Measurements from ENCODE around the gene XRCC3.

XRCC3 gene

DNA sequence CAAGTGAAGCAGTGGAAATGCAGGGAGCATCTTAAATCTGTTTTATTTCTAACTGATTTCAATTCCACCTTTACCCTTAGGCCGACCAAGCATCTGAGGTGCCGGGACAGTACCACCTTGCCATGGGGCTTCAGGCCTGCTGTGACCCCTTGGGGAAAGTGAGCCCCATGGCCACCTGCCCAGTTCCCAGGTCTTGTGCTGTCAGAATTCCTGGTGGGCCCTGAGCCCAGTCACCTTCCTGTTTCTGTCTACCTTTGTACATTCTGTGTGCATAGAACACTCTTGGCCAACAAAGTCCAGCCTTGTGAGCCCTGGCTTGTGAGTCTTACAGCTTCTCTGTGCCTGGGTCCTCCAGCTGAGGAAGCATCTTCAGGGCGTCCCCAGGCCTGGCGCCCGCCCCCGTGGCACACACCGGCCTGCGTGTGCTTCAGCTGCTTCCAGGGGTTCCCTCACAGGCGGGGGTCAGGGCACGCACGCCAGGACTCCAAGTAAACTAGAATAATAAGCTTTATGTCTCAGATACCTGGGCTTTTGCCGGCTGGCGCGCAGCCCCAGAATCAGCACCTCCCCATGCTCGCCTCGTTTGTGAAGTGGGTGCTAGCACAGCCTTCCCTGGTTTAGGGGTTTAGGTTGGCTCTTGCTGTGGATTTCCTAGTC lies 10.6 kb upstream of the XRCC3 start:
- DNase-seq (ENCODE audit: low spot score): no peak

DNA sequence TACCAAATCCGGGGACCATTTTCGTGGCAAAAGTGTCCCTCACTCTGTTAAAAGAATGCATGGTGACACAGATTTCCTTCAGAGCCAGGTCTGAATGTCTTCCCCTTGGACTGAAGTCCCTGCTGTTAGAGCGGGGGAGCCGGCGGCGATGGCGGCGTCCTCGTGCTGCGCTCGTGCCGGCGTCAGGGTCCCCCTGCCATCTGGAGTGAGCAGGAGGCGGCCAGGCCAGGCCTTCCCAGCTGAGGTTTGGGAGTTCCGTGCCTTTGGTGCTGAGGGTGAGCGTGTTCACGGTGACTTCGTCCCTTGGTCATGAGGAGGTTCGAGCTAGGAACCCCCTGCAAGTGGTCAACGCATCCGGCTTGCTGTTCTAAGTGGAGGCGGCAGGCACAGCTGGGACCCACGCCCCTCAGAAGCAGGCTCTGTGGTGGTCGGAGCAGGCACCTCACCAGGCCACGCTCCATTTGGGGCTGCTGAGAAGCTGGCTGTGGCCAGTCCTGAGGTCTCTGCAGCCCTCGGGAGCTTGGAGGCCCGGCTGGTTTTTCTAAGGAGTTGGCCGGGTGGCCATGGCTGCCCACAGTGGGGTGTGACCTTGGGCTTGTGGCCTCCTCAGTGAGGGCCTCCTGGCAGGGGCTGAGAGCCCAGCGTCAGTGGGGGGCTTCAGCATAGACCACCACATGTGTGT lies 9.9 kb upstream of the XRCC3 start:
- no peak for DNase-seq (ENCODE audit: low spot score)

DNA sequence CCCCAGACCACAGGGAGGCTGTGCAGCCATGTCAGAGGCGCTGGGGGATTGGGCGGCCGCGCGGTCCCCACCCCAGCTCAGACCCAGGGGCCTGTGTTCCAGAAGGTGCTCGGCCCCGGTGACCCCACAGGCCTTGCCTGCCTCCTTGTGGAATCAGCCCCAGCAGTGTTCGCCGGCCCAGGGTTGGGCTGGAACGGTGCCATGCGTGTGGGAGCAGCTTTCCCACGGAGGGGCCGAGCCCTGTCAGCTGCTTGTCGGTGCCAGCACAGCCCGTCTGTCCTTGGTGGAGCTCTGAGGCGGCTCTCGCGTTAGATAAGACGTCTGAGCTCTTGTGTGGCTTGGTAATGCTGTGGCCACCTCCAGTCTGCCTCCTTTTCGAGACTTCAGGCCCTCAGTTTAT lies 8.9 kb upstream of the XRCC3 start:
- no peak for DNase-seq (ENCODE audit: low spot score)

DNA sequence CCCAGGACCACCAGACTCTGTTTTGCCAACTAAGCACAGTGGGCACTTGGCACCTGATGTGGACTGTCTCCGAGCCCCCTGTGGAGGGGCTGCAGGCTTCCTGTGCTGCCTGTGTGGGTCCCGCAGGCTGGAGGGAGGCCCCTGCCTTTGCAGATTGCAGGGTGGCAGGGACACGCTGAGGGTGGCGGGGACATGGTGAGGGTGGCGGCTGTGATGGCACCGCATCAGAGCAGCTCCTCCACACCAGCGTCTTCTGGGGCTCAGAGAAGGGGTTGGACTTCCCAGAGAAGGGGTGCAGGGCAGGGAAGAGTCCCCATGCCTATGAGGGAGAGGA lies 8.5 kb upstream of the XRCC3 start:
- DNase-seq (ENCODE audit: low spot score): no peak

DNA sequence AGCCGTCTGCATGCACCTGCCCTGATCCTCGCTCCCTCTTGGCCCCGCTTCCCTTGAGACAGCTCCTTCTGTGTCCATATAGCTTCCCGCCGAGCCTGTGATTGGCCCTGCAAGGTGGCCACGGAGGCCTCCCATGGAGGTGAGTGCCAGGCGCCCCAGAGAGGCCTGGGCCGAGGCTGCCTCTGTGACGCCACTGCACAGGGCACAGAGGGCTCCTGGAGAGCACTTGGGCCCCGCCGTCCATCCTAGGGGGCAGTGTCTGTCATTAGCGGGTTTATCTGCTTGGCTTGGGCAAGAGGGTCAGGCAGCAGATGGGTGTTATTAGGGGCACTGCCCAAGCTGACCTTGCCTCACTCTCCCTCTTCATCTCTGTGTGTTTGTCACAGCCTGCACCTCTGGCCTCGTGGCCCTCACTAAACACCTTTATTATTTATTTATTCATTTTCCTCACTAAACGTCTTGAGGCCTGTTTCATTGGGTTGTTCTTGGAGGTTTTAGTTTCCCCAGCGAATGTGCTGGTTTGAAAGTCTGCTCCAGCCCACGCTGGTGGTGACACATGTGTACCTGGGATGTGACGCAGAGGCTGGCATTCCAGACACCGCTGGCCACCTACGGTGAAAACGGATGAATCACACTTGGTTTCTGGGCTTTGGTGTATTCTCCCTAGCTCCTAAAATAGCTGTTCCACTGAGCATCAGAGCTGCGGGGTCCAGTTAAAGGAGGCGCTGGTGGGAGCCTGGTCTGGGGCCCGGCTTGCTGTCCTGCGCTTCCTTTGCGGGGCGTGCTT lies 6.3 kb upstream of the XRCC3 start:
- DNase-seq (ENCODE audit: low spot score): no peak

DNA sequence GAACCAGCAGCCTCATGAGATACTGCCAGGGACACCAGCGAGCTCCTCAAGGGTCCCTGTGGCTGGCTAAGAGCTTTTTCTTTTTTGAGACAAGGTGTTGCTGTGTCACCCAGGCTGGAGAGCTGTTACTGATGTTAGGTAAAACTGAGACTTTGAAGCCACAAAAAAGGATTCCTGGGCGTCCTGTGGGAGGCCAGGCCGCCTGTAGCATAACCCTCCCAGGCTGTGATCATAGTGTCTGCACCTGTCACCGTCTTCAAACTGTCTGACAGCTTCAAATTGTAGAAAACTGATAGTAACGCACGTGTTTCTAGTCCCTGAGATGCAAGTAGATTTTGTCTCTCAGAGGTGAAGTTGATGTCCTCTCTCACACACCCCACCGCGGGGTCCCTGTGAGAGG lies 4.5 kb upstream of the XRCC3 start:
- no peak for DNase-seq (ENCODE audit: low spot score)

DNA sequence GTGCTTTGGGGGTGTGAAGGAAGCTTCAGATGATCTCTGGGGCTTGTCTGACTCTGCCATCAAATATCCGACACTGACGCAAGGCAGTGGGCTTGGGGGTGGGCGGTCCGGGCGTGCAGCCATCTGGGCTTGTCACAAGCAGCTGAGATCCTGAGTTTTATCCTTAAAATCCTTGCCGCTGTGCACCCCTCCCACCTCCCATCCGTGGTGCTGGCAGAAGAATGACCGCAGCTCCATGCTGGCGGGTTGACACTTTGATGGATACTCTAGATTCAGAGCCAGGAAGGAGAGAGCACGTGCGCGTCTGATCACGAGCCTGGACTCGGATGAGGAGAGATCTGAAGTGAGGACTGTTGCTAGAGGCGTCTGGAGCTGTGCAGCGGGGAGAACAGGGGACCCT lies 3.3 kb upstream of the XRCC3 start:
- no peak for DNase-seq (ENCODE audit: low spot score)

DNA sequence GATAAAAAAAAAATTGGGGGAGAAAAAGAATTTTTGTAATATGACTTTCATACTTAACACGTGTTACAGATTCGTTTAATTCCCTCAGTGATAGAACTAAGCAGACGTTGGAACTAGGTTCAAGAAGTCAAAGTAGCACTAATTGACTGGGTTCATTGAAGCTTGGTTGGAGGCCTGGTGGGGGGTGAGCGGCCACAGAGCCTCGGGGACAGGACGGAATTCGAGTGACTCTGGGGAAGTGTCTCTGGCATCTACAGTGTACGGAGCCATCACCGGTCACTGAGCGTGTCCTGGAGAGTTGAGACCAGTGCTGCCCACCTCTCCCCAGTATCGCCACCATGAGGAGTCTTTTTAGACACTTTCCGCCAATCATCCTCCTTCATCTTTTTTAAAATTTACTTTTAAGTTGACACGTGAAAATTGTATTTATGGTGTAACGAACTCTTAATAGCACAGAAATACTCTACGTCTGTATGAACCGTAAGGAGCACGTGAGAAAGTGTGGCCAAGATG lies 1.7 kb upstream of the XRCC3 start:
- no peak for DNase-seq (ENCODE audit: low spot score)

DNA sequence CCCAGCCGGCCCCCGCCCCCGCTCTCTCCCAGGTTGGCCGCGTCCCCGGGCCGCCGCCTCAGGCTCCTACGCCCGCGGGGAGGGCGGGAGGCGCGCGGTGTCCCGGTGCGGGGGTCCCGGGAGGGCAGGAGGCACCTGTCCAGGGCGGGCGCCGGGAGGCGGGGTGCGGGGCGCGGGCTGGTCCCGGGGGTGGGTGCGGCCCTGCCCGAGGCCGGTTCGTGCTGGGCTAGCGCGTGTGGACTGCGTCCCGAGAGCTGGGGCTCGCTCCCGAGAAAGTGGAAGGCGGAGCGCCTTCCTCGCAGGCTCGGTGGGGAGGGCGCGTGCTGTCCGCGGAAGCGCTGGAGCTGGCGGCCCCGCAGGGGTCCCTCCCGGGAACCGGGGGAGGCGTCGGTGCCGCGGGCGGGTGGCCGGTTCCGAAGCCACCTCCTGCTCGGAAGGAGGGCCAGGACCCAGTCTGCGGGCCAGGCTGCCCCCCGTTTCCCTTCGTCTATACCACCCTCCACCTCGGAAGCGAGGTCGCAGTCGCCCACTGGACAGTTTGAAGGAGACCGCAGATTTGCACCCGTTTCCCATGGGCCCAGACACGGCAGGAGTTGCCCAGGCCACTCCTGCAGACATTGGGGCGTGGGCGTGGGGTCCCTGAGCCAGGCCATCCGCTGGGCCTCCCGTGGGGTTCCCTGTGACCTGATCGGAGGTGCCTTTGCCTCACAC lies 995 bp upstream of the XRCC3 start:
- DNase-seq (ENCODE audit: low spot score): peak; percentile 45

DNA sequence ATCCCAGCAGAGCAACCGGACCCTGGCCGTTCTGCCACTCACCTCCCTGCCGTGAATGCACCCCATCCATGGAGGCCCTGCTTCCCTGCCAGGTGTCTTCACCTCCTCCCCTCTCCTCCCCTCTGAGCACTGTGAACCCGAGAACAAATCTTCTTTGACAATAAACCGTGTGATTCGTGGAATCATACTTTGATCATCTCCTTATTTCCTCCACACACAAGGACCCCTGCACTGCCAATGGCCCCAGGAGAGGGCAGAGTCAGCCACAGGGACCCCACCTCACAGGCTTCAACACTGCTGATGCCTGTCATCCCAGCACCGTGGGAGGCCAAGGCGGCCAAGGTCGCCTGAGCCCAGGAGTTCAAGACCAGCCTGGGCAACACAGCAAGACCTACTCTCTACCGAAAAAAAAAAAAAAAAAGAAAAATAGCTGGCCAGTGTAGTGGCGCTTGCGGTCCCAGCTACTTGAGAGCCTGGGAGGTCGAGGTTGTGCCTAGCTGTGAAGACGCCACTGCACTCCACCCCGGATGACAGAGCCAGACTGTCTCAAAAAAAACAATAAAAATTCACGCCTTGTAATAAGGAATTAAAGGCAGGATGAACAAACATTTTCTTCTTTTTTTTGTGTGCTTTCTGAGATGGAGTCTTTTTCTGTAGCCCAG lies 1.1 kb downstream of the XRCC3 start:
- no peak for DNase-seq (ENCODE audit: low spot score)

DNA sequence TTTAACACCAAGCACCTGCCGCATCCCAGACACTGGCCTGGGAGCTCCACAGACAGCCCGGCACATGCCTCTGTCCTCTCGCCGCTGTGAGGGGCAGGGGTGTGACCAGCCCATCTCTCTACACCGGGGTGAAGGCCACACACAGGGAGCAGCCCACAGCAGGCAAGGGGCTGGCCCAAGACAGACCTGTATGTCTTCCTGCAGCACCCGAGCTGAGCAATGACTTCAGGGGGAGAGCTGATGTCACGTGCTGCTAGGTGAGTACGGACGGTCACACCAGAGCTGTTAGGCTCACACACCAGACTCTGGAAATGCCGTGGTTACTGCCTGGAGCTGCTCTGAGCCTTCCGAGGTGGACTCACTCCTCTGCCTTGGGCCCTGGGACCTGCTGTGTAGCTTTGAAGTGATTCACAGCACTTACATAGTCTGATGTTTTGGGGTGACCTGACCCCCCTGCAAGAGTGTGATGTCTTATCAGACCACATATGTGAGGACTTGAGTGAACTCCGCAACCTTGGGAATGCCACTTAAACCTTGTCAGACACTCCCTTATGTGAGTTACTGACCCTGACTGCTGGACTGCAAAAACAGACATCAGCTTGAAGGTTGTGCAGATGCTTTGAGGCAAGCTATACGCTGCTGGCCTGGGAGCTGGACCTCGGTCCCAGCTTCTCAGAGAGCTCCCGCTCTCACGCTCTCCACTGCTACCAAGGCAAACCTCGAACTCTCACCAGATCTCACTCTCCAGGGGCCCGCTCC lies 1.8 kb downstream of the XRCC3 start:
- DNase-seq (ENCODE audit: low spot score): no peak

DNA sequence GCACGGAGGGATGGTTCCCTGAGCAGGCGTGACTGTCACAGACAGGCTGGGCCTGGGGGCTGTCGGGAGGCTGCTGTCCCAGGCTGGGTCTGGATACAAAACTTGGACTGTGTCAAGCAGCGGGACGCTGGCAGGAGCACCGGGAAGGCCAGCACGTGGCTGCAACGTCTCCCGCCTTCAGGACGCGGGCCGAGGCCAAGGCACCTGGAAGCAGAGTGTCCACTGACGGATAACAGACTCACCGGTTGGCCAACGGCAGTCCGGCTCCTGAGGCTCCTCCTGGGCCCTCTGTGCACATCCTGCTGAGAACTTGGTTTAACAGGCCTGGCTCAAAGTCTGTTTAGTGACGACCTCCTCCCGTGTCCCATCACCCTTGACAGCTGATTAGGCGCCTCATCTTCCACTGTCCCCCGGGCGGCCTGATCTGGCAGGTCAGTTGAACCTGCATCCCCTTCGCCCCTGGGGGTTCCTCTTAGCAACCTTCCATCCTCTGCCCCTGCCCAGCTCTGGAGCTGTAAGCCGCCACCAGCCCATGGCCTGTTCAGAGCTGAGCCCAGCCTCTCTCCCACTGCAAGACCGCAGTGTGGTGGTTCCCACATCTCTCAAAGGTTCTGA lies 2.5 kb downstream of the XRCC3 start:
- DNase-seq (ENCODE audit: low spot score): no peak

DNA sequence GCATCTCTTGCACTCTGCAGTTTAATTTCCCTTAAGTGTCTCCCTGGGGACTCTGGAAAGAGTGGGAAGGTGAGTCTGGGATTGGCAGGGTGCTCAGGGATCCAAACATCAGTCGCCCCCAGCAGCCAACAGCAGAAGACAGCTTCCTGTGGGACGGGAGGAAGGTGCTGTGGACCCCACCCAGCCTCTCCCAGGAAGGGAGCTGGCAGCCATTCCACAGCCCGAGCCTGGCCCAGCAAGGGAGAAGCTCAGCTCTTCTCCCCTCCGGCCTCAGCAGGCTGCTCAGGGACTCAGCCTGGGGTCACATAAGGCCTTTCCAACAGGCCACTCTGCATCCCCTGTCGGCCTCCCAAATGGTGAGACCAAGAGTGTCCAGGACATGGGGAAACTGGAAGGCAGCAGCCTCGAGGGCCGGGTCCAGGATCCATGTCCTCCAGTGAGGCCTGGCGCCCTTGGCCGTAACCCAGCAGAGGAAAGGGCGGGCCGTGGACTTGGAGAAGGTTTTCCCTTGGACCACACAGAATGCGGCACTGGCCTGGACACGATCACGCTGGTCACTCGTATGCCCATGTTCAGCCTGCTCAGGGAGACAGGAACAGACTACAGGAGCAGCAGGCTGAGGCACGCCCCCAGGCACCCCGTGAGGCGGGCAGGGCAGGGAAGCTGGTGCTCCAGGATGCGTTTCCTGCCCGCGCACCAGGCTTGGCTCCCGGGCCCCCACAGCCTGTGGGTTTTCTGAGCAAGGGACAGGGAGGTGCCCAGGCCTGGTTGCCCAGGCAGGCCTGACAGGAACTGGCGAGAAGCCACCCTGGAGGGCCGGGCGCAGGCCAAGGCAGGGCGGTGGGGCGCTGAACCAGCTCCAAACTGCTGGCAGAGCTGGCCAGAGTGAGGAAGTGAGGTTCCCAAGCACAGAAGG lies 3.5 kb downstream of the XRCC3 start:
- DNase-seq (ENCODE audit: low spot score): no peak

DNA sequence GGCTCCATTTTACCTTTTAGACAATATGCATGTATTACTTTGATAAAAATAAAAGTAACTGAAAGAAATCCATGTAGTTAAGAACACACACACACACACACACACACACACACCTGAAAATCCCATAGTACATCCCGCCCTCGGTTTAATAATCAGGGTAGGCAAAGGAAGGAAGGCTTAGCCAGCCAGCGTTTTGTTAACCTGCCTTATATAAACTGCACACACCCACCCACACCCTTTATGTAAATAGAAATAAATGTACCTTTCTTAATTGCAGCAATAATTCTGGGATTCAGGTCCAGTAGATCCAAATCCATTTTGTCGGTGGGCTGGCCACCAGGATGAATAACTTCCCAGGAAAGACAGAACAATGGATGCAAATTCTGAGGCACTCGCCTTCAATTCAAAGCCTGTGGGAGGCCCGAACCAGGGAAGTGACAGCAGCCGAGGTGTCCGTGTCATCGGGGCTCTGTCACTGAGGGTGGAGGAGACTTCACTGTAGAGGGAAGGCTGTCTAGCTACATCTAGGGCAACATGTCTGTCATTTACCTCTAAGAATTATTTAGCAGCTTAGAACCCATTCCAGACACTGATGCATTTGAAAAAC lies 4.4 kb downstream of the XRCC3 start:
- DNase-seq (ENCODE audit: low spot score): no peak

DNA sequence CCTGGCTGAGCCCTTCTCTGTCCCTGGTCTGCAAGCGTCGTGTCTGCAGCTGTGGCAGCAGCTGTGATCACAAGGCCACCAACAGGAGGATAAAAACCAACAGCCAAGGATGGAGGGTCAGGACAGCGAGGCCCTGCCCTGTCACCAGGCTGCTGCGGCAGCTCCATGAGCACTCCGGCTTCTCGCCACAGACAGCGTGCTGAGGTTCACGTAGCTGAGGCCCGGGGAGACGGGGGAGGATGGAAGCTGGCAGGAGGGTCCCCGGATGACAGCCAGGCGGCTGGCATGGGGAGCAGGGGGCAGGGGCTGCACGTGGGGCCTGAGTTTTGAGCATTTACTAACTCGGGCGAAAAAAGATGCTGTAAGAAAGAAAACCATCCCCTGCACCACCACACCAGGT lies 5.4 kb downstream of the XRCC3 start:
- no peak for DNase-seq (ENCODE audit: low spot score)

DNA sequence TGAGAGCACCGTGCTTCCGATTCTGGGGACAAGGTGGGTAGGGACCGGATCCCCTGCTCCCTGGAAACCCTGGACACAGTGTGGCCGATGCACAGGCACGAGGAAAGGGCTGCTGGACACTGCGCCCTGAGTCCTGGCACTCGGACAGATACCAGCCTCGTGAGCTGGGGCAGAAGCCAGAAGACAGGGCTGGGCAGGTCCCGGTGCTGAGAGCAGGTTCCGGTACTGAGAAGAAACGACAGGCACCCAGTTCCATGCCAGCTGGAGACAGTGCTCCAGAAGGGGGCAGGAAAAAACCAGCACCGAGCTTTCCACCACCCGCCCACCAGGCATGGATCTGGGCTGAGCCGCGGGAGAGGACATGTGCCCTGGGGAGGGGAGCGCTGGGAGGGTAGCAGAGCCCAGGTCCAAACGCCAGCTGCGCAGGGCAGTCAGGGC lies 6.5 kb downstream of the XRCC3 start:
- no peak for DNase-seq (ENCODE audit: low spot score)

DNA sequence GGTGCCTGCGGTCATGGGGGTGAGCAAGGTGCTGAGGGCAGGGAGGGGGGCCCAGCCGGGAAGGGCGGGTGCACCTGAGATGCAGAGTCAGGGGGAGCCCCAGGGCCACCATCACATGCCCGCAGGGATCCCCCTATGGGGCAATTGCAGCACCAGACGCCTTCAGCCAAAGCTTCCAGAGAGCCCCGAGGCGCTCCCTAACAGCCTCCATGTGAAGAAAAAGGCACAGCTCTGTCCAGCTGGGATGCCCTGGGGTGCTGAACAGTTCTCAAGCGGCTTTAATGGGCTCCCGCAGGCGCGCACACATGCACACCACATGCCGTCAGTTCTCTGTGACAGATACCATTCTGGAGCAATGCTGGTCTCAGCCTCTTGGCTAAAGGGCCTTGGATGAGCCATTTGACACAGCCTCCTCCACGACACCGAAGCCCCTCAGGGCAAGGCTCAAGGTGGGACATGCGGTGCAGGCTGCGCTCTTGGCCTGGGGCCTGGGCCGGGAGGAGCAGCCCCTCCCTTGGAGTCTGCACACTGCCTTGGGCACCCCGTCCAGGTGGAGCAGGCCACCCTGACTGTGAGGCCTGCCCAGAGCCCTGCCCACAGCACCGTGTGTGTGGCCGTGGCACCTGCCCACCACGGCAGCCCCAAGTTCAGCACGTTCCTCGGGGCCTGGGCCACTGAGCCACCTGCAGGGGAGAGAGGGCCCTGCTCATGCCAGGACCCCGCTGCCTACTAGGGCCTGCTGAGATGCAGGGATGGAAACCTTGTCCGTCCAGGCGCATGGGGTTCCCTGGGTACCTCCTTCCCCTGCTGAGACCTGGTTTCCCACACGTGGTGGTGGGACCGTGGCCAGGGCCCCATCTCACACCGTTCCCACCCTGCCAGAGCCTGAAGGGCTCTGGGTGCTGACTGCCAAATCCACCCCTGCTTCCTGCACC lies 7.7 kb downstream of the XRCC3 start:
- no peak for DNase-seq (ENCODE audit: low spot score)
